HepG2 (cell line): ENCODE results near the gene HOXD4. TPM values are rescaled to one million over a fixed set of nuclear protein-coding genes. Genes with fewer than 3 reads are reported as not detected.

ENCODE experiments used
- ATAC-seq: fragments of 200-7000 bp; cut with Tn5 transposase; 3 replicates; pipeline ENCODE4 v1.9.1; 2020; ENCODE audit warnings: mild to moderate bottlenecking, moderate library complexity
- BruUV-seq: library from RNA; stranded (reverse); fragments of 400-500 nt; replicated peaks from 2 replicates; lab custom pipeline; 2021; lab: Mats Ljungman, UMichigan
- CTCF ChIA-PET: fragments of 300-600 bp; formaldehyde crosslinking; extraction: SDS; loops from one replicate; lab custom pipeline; 2021; ENCODE audit warnings: low total read pairs, inconsistent platforms, low intra/inter-chr PET ratio; lab: Yijun Ruan, JAX
- POLR2A ChIA-PET: fragments of 350-600 bp; sonication (Branson Sonifier 250); formaldehyde crosslinking; loops from one replicate; lab custom pipeline; 2020; ENCODE audit warnings: antibody characterized with exemption, inconsistent platforms; lab: Yijun Ruan, JAX
- DNase-seq: peaks from one replicate; pipeline ENCODE4 v3.0.0-alpha.2; 2015; ENCODE audit warnings: low spot score
- FAIRE-seq: peaks from 3 replicates; lab custom pipeline; 2011; peaks lifted over from hg19 to GRCh38; lab: Jason Lieb, UNC
- H2AFZ ChIP-seq: one replicate; pipeline ENCODE4 v1.6.1; 2011; ENCODE audit warnings: low read length, inconsistent platforms
- H3K27ac ChIP-seq: fragments of 300-600 bp; 3 replicates; pipeline ENCODE4 v1.8.0; 2011; ENCODE audit warnings: mixed run types, mild to moderate bottlenecking, mixed read lengths, low read length, inconsistent platforms; ENCODE audit not compliant: insufficient read depth; ENCODE audit errors: extremely low read length
- H3K27me3 ChIP-seq, 2 experiments: fragments of 200-600 bp in 1 of 2; 2 replicates in 1 of 2; 3 replicates in 1 of 2; pipeline versions ENCODE4 v1.6.0 to v1.8.0; 2011; ENCODE audit warnings: low read length in 2 of 2, mild to moderate bottlenecking in 2 of 2, moderate library complexity in 2 of 2, inconsistent platforms in 1 of 2; ENCODE audit not compliant: insufficient read depth in 2 of 2, control insufficient read depth in 1 of 2
- H3K36me3 ChIP-seq, 2 experiments: fragments of 200-600 bp in 1 of 2; replicated peaks in 1 of 2; 2 replicates in 1 of 2; 3 replicates in 1 of 2; pipeline versions ENCODE4 v1.5.1 to v1.8.0; 2011; ENCODE audit warnings: low read length in 2 of 2, inconsistent platforms in 1 of 2; ENCODE audit not compliant: insufficient read depth in 2 of 2, control insufficient read depth in 1 of 2
- H3K4me1 ChIP-seq: 2 replicates; pipeline ENCODE4 v1.5.1; 2012; ENCODE audit warnings: low read length, inconsistent platforms; ENCODE audit not compliant: insufficient read depth
- H3K4me2 ChIP-seq: 2 replicates; pipeline ENCODE4 v1.6.0; 2011; ENCODE audit warnings: low read depth, low read length, inconsistent platforms
- H3K4me3 ChIP-seq, 3 experiments: fragments of 200-600 bp in 1 of 3; sonication (generic), shearing (Covaris generic) in 1 of 3; replicated peaks in 1 of 3; 2 replicates each; pipeline ENCODE4 v1.5.1; 2011 to 2016; ENCODE audit warnings: low read length in 3 of 3, inconsistent platforms in 2 of 3, low read depth in 2 of 3, mild to moderate bottlenecking in 2 of 3, control low read depth in 1 of 3, mixed read lengths in 1 of 3; ENCODE audit not compliant: insufficient read depth in 1 of 3
- H3K79me2 ChIP-seq: one replicate; pipeline ENCODE4 v1.6.1; 2011; ENCODE audit warnings: low read length, inconsistent platforms; ENCODE audit not compliant: insufficient read depth
- H3K9ac ChIP-seq: 2 replicates; pipeline ENCODE4 v1.6.0; 2011; ENCODE audit warnings: mild to moderate bottlenecking, low read depth, low read length, inconsistent platforms; ENCODE audit not compliant: insufficient read depth
- H3K9me3 ChIP-seq: 2 replicates; pipeline ENCODE4 v1.5.1; 2012; ENCODE audit warnings: mild to moderate bottlenecking, low read length
- H4K20me1 ChIP-seq: 2 replicates; pipeline ENCODE4 v1.6.0; 2011; ENCODE audit warnings: inconsistent platforms, mild to moderate bottlenecking, low read length, moderate library complexity; ENCODE audit not compliant: insufficient read depth
- EZH2 ChIP-seq: conservative IDR thresholded peaks from 2 replicates; pipeline ENCODE4 v1.6.1; 2012; ENCODE audit warnings: mild to moderate bottlenecking, low read depth, low read length, moderate library complexity
- NCOR1 ChIP-seq: fragments of 200-600 bp; sonication (generic); IDR thresholded peaks from 2 replicates; pipeline ENCODE4 v1.7.0; 2017; ENCODE audit warnings: antibody characterized with exemption, low read length, borderline replicate concordance
- ZNF367 ChIP-seq: sonication (generic); formaldehyde crosslinking; IDR thresholded peaks from 2 replicates; pipeline ENCODE4 v1.4.0; 2020; ENCODE audit warnings: missing genetic modification reagents, borderline replicate concordance
- ZNF607 ChIP-seq: sonication (generic); formaldehyde crosslinking; IDR thresholded peaks from 2 replicates; pipeline ENCODE4 v1.5.1; 2020; ENCODE audit warnings: missing genetic modification reagents, mild to moderate bottlenecking, borderline replicate concordance
- WGBS: methylation state at CpG from one replicate; pipeline ENCODE4 v1.1.6; 2017; ENCODE audit warnings: low lambda C conversion rate; 5-methylcytosine and 5-hydroxymethylcytosine counted together
- in situ Hi-C: cut with HindIII; loops from 2 replicates; pipeline ENCODE4 v1.10.0; 2017; ENCODE audit warnings: low pct_unique_long_range_greater_than_20kb; ENCODE audit not compliant: extremely low pct_ligation_motif_present
- intact Hi-C: fragments of 100-400 bp; cut with micrococcal nuclease; formaldehyde crosslinking; loops from one replicate; pipeline ENCODE4 v1.10.0; 2022; ENCODE audit not compliant: unreplicated experiment
- polyA plus RNA-seq, 8 experiments: library from polyadenylated mRNA; depleted of rRNA in 3 of 8; stranded (reverse) in 7 of 8; unstranded in 1 of 8; fragments of >200 nt; fragmentation: Illumina TruSeq in 4 of 8; extraction: Trizol in 4 of 8; gene quantifications; 2 replicates each; pipeline versions ENCODE4 v1.2.1 to v1.2.3, GENCODE V29; 2011 to 2016; ENCODE audit warnings: low read depth in 4 of 8, missing spikeins in 1 of 8, mixed read lengths in 1 of 8; ENCODE audit not compliant: insufficient read depth in 1 of 8
- total RNA-seq, 5 experiments: library from RNA; depleted of rRNA; stranded (reverse); fragments of >200 nt; fragmentation: Illumina TruSeq; extraction: Trizol; gene quantifications; 2 replicates each; pipeline ENCODE4 v1.2.3, GENCODE V29; 2016; ENCODE audit warnings: low read depth in 1 of 5

The HOXD4 gene
- total and polyA plus RNA-seq, 2 of the 13 experiments (the other 11 are each of a cell fraction or from before 2014, with no cell fraction given), result not detected

- no peak for FAIRE-seq
- no peak within 1 kb of the TSS for H3K9ac ChIP-seq
- no peaks in the 10 kb centered on the region for H3K9me3 ChIP-seq
- H4K20me1 ChIP-seq, result no peaks in the 10 kb centered on the region
- no TSS peak for BruUV-seq
- no peak within 1 kb of the TSS for H3K27ac ChIP-seq
- WGBS, result 46% methylated on average over 57 of the region's 66 CpGs
- H3K4me1 ChIP-seq, result peaks cover 14% of the 10 kb centered on the region
- ATAC-seq, result no peak
- peaks cover 27 to 97% of the 10 kb centered on the region in 2 experiments for H3K27me3 ChIP-seq
- TF ChIP-seq EZH2 (peak; percentile 27), ZNF367 (CRISPR knock-in tag) (no peak), ZNF607 (CRISPR knock-in tag) (no peak)
- TF ChIP-seq, all 625 proteins: peak for 1
- in situ Hi-C loops, result no loop called here
- Histone ChIP-seq H3K4me3 (no peak within 1 kb of the TSS), H3K36me3 (no peaks in the 10 kb centered on the region), H2AFZ (no peak within 1 kb of the TSS), H3K4me2 (no peak within 1 kb of the TSS), H3K79me2 (no peaks in the 10 kb centered on the region)
- DNase-seq, result no peak
- CTCF ChIA-PET, result no interaction called here
- intact Hi-C loops, result no loop called here
- POLR2A ChIA-PET, result no interaction called here
Measured at GRCh38 chr2:176115883-176116813, 35.2 kb upstream of the HOXD4 start, which contains the start of gene HOXD10. TSS of gene HOXD10 (plus strand) at chr2:176116778. CDS start at chr2:176116834, 56 bp downstream.

GRCh38 chr2:176117162-176117822, 34.1 kb upstream of the HOXD4 start:
- H3K4me1 ChIP-seq, result peaks cover 14% of the 10 kb centered on the region
- ATAC-seq (no peak), DNase-seq (no peak), FAIRE-seq (no peak)
- CTCF ChIA-PET, result no interaction called here
- in situ Hi-C loops (no loop called here), intact Hi-C loops (no loop called here)
- POLR2A ChIA-PET, result no interaction called here
- H3K4me2 ChIP-seq, result no peak overlapping the region
- WGBS, result 57% methylated on average over 30 of the region's 40 CpGs
- H3K36me3 ChIP-seq, result no peaks in the 10 kb centered on the region
- no peaks in the 10 kb centered on the region for H3K9me3 ChIP-seq
- no peak overlapping the region for H2AFZ ChIP-seq
- H3K27me3 ChIP-seq, result peaks cover 24 to 98% of the 10 kb centered on the region in 2 experiments
- no peak overlapping the region for H3K27ac ChIP-seq
- TF ChIP-seq NCOR1 (no peak), EZH2 (peak; percentile 71; the same call in 1 of the 2 replicates)
- H3K4me3 ChIP-seq, result no peak overlapping the region
- no peak overlapping the region for H3K9ac ChIP-seq
- no peaks in the 10 kb centered on the region for H4K20me1 ChIP-seq
- no TSS peak for BruUV-seq
- H3K79me2 ChIP-seq, result no peaks in the 10 kb centered on the region
